HCEC 1CT (cell line): ENCODE measurements around the gene UPK3BL2.
"Not testable (repeated sequence)": the region's sequence is repeated elsewhere in the genome, so short reads cannot be mapped to it uniquely, and the experiment has no call there.

Experiments
- DNase-seq: peaks from one replicate; pipeline ENCODE4 v3.0.0-alpha.2; 2017

Gene UPK3BL2

GRCh38 chr7:102527822-102528793 lies 15.4 kb downstream of the UPK3BL2 start:
- DNase-seq, result not testable (repeated sequence)

- not testable (repeated sequence) for DNase-seq
Observed at GRCh38 chr7:102527182-102527581, 16.3 kb downstream of the UPK3BL2 start.

DNA sequence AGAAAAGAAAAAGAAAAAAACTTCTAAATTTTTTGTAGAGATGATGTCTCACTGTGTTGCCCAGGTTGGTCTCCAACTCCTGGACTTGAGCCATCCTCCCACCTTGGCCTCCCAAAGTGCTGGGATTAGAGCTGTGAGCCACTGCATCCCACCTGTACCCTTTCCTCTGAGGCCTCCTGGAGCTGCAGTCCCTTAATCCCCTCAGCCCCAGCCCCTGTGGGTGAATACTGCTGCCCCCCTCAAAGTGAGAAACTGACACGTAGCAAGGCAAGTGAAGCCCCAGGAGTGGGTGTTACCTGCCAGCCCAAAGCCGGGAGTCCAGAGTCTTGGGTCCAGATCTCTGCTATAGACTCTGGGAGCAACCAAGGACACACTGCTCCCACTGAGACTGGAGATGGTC lies 18.7 kb downstream of the UPK3BL2 start:
- DNase-seq, result not testable (repeated sequence)

GRCh38 chr7:102520797-102521196 lies 22.7 kb downstream of the UPK3BL2 start:
- not testable (repeated sequence) for DNase-seq

DNA sequence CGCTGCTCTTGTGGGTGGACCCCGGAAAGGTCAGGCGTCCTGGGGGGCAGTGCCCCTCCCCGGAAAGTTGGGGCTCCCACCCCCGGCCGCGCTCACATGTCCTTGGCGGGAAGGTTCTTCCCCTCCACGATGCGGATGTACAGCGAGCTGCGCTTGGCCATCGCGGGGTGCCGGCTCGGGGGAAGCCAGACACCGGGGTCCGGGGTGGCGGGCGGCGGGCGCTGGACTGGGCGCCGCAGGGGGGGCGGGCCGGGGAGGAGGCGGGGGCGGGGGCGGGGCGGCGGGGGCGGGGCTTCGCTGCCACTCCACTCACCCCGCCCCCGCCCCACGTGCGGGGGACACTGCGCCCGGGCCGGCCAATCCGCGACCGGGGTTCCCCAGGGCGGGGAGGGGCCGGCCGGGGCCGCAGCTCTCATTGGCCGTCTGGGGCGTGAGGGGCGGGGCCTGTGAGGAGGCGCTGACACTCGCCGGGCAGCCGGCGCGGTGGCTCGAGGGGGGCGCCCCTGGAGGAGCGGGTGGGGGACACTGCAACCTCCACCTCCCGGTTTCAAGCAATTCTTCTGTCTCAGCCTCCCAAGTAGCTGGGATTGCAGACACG lies 25.8 kb downstream of the UPK3BL2 start, which contains the start of gene RASA4B:
TSS of gene RASA4B (minus strand) at position 228 of the 598 bp plus-strand sequence. CDS start at position 161, 67 bp downstream.
- not testable (repeated sequence) for DNase-seq

DNA sequence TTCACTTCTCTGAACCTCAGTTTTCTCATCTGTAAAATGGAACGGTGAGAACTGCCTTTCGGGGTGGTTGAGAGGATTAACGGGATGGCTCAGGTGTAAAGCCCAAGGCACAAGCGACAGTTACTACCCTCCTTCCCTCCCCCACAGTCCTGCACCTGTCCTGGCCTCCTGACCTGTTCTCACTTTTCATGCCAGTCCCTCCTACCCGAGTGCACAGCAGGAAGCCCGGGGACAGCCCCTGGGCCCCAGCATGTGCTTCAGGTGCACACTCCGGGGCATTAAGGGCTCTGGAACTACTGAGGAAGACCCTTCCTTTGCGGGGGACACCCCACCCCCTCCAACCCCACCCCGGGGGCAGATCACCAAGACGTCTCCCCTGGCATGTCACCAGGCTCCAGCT lies 26.5 kb downstream of the UPK3BL2 start:
- DNase-seq, result not testable (repeated sequence)

GRCh38 chr7:102515889-102516288 lies 27.6 kb downstream of the UPK3BL2 start:
- DNase-seq, result not testable (repeated sequence)

GRCh38 chr7:102514881-102515721 lies 28.4 kb downstream of the UPK3BL2 start:
- not testable (repeated sequence) for DNase-seq

GRCh38 chr7:102512642-102513221 lies 30.8 kb downstream of the UPK3BL2 start:
- peak; percentile 0 for DNase-seq

- not testable (repeated sequence) for DNase-seq
Observed at GRCh38 chr7:102511860-102512522, 31.5 kb downstream of the UPK3BL2 start.

GRCh38 chr7:102510575-102510974 lies 32.9 kb downstream of the UPK3BL2 start:
- DNase-seq, result not testable (repeated sequence)

- not testable (repeated sequence) for DNase-seq
Observed at GRCh38 chr7:102507410-102508088, 35.9 kb downstream of the UPK3BL2 start.

DNA sequence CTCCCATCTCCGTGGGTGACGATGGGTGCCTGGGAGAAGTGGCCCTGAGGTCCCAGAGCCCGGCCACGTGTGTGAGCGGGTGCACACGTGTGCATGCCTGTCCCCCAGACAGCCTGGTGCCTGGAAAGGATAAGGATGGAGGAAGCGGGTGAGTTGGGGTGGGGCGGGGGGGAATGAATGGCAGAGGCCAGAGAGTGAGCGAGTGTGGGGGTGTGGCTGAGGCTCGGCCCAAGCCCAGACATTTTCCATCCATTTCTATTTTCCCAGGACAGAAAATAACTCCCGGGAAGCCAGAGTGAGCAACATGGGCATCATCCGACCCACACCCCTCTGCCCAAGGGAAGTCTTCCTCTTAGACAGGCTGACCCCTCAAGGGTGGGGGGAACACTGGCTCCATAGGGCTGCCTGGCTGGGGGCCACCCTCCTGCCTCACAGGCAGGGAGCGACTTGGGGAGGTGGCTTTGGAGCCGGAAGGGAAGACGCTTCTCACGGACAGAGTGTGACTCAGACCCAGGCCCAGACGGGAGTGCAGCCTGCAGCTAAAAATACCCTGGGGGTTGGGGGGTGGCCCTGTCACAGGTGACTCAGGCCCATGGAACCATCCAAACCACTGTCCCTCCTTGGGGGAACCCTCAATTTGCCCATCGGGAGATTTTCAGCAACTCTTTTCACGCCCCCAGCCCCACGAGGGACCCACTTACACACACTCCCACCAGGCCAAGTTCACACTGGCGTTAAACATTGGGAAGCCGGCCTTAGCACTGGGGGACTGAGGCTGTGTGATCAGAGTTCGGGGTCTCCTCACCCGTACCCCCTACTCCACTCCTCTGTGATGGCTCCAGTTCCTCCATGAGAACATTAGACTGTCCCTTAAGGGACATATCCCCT lies 38.0 kb downstream of the UPK3BL2 start:
- not testable (repeated sequence) for DNase-seq

- not testable (repeated sequence) for DNase-seq
Observed at GRCh38 chr7:102503141-102503540, 40.4 kb downstream of the UPK3BL2 start.

DNA sequence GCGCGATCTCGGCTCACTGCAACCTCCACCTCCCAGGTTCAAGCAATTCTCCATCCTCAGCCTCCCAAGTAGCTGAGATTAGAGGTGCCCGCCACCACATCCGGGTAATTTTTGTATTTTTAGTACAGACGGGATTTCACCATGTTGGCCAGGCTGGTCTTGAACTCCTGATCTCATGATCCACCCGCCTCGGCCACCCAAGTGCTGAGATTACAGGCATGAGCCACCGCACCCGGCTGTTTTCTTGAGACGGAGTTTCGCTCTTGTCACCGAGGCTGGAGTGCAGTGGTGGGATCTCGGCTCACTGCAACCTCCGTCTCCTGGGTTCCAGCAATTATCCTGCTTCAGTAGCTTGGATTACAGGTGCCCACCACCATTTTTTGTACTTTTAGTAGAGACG lies 45.2 kb downstream of the UPK3BL2 start:
- not testable (repeated sequence) for DNase-seq

DNA sequence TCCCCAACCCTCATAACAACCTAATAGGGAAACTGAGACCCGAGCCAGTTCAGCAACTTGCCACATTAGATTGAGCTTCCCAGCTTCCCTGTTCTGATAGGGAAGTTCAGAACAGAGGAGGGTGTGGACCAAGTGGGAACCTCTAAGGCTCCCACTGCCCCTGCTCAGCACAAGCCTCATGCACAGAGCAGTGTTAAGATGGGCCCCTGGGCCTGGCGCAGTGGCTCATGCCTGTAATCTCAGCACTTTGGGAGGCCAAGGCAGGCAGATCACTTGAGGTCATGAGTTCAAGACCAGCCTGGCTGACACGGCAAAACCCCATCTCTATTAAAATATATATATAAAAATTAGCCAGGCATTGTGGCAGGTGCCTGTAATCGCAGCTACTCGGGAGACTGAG lies 46.2 kb downstream of the UPK3BL2 start:
- DNase-seq, result not testable (repeated sequence)

DNA sequence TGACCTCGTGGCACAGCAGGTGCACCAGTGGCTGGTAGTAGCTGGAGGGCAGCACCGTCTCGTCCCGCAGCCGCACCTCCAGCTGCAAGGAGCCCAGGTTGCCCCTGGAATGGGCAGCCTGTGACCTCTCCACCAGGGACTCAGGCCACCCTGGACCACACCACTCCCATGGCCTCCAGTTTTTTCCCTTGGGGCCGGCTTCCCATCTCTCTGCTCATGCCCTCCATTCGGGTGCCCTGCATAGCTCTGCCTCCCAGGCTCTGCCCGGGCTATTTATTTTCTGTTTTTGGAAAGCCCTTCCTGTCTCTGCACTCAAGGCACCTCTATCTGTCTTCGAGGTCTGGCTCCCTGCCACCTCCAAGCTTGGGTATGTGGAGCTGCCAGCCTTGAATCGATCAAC lies 46.6 kb downstream of the UPK3BL2 start:
- not testable (repeated sequence) for DNase-seq

DNA sequence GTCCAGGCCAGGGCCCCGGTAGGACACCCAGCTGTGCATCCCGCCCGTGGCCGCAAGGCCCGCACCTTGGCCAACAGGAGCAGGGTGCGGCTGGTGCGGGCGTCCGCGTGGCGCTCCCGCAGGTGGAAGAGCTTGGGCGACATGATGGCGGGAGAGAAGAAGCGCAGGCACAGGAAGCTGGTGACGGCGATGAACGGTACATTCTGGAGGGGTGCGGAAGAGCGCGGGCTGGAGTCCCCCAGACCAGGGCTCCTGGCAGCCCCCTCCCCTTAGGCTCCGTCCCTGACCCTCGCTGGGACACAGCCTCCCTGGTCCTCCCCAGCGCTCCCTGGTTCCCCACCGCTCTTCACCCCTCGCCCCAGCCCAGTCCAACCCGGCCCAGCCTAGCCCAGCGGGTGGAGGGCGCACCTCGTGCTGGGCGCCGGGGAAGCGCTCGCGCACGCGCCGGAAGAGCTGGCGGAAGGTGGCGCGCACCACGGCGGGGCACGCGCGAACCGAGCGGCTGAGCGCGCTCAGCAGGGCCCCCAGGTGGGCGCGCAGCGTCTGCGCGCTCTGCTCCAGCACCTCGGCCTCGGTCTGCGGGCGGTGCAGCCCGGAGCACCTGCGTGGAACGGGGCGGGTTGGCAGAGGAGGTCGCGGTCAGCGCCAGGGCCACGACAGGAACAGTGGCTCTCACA lies 48.9 kb downstream of the UPK3BL2 start:
- not testable (repeated sequence) for DNase-seq

DNA sequence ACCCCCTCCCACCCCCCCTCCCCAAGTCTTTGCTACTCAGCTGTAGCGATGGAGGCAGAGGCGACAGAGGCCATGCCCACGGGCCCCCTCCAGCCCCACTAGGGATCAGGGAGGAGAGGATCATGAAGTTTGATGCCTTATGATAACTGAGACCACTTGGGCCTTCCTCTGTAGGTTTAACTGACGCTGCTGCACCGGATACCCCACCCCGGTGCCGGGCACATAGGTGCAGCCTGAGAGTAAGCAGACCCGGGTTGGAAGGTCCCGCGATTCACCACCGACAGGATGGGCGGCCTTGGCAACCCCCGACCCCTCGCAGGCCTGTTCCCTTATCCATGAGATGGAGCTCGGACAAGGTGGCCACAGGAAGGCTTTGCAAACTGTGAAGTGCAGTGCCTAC lies 49.5 kb downstream of the UPK3BL2 start:
- not testable (repeated sequence) for DNase-seq
